Mesothelial cell of epicardium (in vitro differentiated cells): ENCODE results near the gene ARAF. TPM values are rescaled to one million over a fixed set of nuclear protein-coding genes. Genes with fewer than 3 reads are reported as not detected.

Source experiments
- DNase-seq, 2 experiments: peaks; one replicate each; pipeline ENCODE4 v3.0.0; 2021; ENCODE audit warnings: low spot score in 2 of 2; ENCODE audit not compliant: unreplicated experiment in 2 of 2
- H3K27ac Mint-ChIP-seq: 2 replicates; pipeline ENCODE4 v1.8.0; 2021; ENCODE audit warnings: mixed read lengths
- H3K27me3 Mint-ChIP-seq: 2 replicates; pipeline ENCODE4 v1.8.0; 2021; ENCODE audit warnings: low read depth, mixed read lengths
- H3K36me3 Mint-ChIP-seq: 2 replicates; pipeline ENCODE4 v1.8.0; 2021; ENCODE audit warnings: mixed read lengths
- H3K4me1 Mint-ChIP-seq: 2 replicates; pipeline ENCODE4 v1.8.0; 2021; ENCODE audit warnings: mixed read lengths
- H3K4me3 Mint-ChIP-seq: 2 replicates; pipeline ENCODE4 v1.8.0; 2021; ENCODE audit warnings: mild to moderate bottlenecking, moderate library complexity, mixed read lengths
- H3K9me3 Mint-ChIP-seq: 2 replicates; pipeline ENCODE4 v1.8.0; 2021; ENCODE audit warnings: mixed read lengths
- CTCF ChIP-seq: fragments of 200-600 bp; sonication (generic); IDR thresholded peaks from one replicate; pipeline ENCODE4 v1.5.0; 2021; ENCODE audit warnings: antibody characterized with exemption; ENCODE audit not compliant: unreplicated experiment
- total RNA-seq: library from RNA; stranded (reverse); gene quantifications from 3 replicates; pipeline ENCODE4 v1.2.1, GENCODE V29; 2021

The ARAF gene
- total RNA-seq, 1 donor from 2014 or later = 68.5 TPM

GRCh38 chrX:47568656-47569295 lies 7.8 kb downstream of the ARAF start:
- peaks cover 35% of the 10 kb centered on the region for H3K36me3 Mint-ChIP-seq
- H3K4me3 Mint-ChIP-seq = no peak overlapping the region
- peak; percentile 38 for TF ChIP-seq CTCF
- no peak overlapping the region for H3K27ac Mint-ChIP-seq
- H3K27me3 Mint-ChIP-seq = no peaks in the 10 kb centered on the region
- no peak for DNase-seq
- peaks cover 22% of the 10 kb centered on the region for H3K9me3 Mint-ChIP-seq
- peaks cover 6% of the 10 kb centered on the region for H3K4me1 Mint-ChIP-seq

DNA sequence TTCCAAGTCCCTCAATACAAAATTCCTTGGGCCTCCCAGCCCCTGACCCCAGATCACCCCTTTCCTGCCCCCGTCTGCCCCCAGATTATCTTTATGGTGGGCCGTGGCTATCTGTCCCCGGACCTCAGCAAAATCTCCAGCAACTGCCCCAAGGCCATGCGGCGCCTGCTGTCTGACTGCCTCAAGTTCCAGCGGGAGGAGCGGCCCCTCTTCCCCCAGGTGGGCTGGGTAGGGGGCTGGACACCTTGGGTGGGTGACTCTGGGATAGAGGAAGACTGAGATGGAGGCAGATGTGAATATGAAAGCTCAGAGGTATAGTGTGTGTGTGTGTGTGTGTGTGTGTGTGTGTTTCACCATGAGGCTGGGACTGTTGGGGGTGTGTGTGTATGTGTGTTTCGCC lies 9.8 kb downstream of the ARAF start:
- DNase-seq = no peak
- Mint-ChIP-seq H3K27ac (no peak overlapping the region), H3K4me1 (peaks cover 11% of the 10 kb centered on the region), H3K27me3 (no peaks in the 10 kb centered on the region), H3K9me3 (peaks cover 18% of the 10 kb centered on the region), H3K36me3 (peaks cover 30% of the 10 kb centered on the region), H3K4me3 (no peak overlapping the region)
- no peak for TF ChIP-seq CTCF

DNA sequence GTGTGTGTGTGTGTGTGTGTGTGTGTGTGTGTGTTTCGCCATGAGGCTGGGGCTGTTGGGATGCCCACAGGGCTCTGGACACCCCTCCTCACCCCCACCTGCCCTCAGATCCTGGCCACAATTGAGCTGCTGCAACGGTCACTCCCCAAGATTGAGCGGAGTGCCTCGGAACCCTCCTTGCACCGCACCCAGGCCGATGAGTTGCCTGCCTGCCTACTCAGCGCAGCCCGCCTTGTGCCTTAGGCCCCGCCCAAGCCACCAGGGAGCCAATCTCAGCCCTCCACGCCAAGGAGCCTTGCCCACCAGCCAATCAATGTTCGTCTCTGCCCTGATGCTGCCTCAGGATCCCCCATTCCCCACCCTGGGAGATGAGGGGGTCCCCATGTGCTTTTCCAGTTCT lies 10.2 kb downstream of the ARAF start:
- H3K27me3 Mint-ChIP-seq = no peaks in the 10 kb centered on the region
- H3K36me3 Mint-ChIP-seq = peaks cover 28% of the 10 kb centered on the region
- no peak overlapping the region for H3K4me3 Mint-ChIP-seq
- TF ChIP-seq CTCF = no peak
- no peak overlapping the region for H3K27ac Mint-ChIP-seq
- H3K4me1 Mint-ChIP-seq = peaks cover 11% of the 10 kb centered on the region
- DNase-seq = no peak
- H3K9me3 Mint-ChIP-seq = peaks cover 18% of the 10 kb centered on the region

DNA sequence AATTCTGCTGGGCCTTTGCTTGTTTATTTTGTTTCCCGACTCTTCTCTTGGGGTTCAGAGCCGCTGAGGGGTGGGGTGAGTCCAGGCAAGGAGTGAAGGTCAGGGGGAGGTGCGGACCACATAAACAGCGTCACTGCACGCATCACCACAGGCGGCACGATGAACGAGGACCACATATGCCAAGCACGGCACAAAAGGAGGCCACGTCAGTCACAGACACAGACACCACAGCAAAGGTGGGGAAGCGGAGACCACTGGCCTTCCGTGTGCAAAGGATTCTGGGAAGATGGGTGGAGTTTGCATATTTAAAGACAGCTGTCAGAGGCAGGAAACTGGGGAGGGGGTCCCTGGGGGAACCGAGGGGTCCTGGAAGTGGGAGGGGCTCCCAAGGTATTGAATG lies 10.9 kb downstream of the ARAF start:
- no peaks in the 10 kb centered on the region for H3K27me3 Mint-ChIP-seq
- no peak overlapping the region for H3K4me3 Mint-ChIP-seq
- H3K36me3 Mint-ChIP-seq = peaks cover 26% of the 10 kb centered on the region
- TF ChIP-seq CTCF = no peak
- no peak overlapping the region for H3K27ac Mint-ChIP-seq
- peaks cover 11% of the 10 kb centered on the region for H3K4me1 Mint-ChIP-seq
- DNase-seq = no peak
- peaks cover 20% of the 10 kb centered on the region for H3K9me3 Mint-ChIP-seq

DNA sequence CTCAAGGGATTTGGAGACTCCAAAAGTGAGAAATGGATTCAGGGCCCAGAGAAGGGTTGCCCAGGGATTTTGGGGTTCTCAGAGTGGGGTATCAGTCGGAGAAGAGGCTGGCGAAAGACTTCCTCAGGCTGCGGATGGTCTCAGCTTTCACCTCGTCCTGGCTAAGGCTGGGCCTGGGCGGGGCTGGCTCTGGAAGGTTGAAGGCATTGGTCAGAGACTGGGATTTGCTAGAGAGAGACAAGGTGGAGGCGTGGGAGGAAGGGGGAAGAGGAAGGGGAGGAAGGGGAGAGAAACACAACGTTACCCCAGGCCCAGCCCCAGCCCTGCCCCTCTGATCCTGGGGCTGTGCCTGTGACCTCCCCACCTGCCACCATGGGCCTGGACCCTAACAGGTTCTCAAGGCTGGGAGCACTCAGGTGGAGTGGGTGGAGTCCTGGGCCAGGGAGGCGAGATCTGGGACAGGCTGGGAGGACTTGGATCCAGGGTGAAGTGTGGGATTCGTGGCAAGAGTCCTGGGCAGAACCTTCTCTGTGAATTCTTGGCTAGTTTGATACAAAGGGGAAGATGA lies 11.9 kb downstream of the ARAF start:
- peak overlapping the region; percentile 77 for H3K4me3 Mint-ChIP-seq
- H3K36me3 Mint-ChIP-seq = peaks cover 23% of the 10 kb centered on the region

More for the DNA sequence above, 11.9 kb downstream of the ARAF start:
- H3K27me3 Mint-ChIP-seq = no peaks in the 10 kb centered on the region
- no peak for DNase-seq
- TF ChIP-seq CTCF = no peak
- H3K27ac Mint-ChIP-seq = peak overlapping the region; percentile 90
- H3K4me1 Mint-ChIP-seq = peaks cover 11% of the 10 kb centered on the region
- H3K9me3 Mint-ChIP-seq = peaks cover 18% of the 10 kb centered on the region
